Activated CD4-positive, alpha-beta T cell treated with anti-CD3 and anti-CD28 coated beads, Interleukin-2, amount 10 ng/mL, durations not matched to agents 7 days and 5 days (primary cell): ENCODE measurements around the gene ZNF157. TPM values are rescaled to one million over a fixed set of nuclear protein-coding genes. Genes with fewer than 3 reads are reported as not detected.
"Not testable (repeated sequence)": the region's sequence is repeated elsewhere in the genome, so short reads cannot be mapped to it uniquely, and the experiment has no call there.

ENCODE experiments used
- CTCF ChIA-PET: fragments of 350-600 bp; sonication (Branson Sonifier 250); formaldehyde crosslinking; loops from one replicate; lab custom pipeline; 2021; ENCODE audit warnings: antibody characterized with exemption; lab: Charles Lee
- POLR2A ChIA-PET: fragments of 350-600 bp; sonication (Branson Sonifier 250); formaldehyde crosslinking; loops from one replicate; lab custom pipeline; 2021; ENCODE audit warnings: antibody characterized with exemption; lab: Charles Lee
- DNase-seq: peaks from one replicate; pipeline ENCODE4 v3.0.0-alpha.2; 2020
- H3K27ac Mint-ChIP-seq: one replicate; pipeline ENCODE4 v1.8.0; 2021; ENCODE audit warnings: mild to moderate bottlenecking, moderate library complexity, mixed read lengths
- H3K27me3 Mint-ChIP-seq: one replicate; pipeline ENCODE4 v1.8.0; 2021; ENCODE audit warnings: mixed read lengths
- H3K36me3 Mint-ChIP-seq: one replicate; pipeline ENCODE4 v1.8.0; 2021; ENCODE audit warnings: low read depth, mixed read lengths
- H3K4me1 Mint-ChIP-seq: one replicate; pipeline ENCODE4 v1.8.0; 2021; ENCODE audit warnings: mixed read lengths
- H3K4me3 Mint-ChIP-seq: one replicate; pipeline ENCODE4 v1.8.0; 2021; ENCODE audit warnings: mild to moderate bottlenecking, moderate library complexity, mixed read lengths
- H3K9me3 Mint-ChIP-seq: one replicate; pipeline ENCODE4 v1.8.0; 2021; ENCODE audit warnings: mixed read lengths
- total RNA-seq, 2 experiments: library from RNA; stranded (reverse); gene quantifications; one replicate each; pipeline ENCODE4 v1.2.3, GENCODE V29; 2021

ZNF157 gene
- under 1 TPM; 0.40 to 0.42 TPM for total RNA-seq

DNA sequence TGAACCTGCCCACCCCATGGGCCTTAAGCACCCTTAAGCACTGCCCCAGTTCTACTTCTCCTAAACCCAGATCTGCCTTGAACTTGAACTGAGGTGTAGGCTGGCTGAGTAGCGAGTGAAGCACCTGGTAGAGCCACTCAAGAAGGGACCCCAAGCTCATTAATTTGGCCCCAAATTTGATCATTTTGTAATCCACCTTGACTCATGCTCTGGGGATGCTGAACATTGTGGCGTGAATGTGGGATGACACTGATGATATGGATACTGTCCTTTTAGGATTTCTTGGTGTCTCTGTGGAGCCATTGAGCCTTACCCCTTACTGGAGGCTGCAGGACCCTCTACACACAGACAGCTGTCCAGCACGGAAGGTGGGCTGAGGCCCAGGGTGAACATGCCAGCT, at the start of gene ZNF157:
TSS of gene ZNF157 (plus strand) at position 301 of the 400 bp plus-strand sequence. CDS start at position 392, 91 bp downstream.
- no peaks in the 10 kb centered on the region for H3K9me3 Mint-ChIP-seq
- no peak within 1 kb of the TSS for H3K4me3 Mint-ChIP-seq
- H3K27ac Mint-ChIP-seq = no peak within 1 kb of the TSS
- no peak for DNase-seq
- POLR2A ChIA-PET = no interaction called here
- H3K36me3 Mint-ChIP-seq = no peaks in the 10 kb centered on the region
- no peaks in the 10 kb centered on the region for H3K27me3 Mint-ChIP-seq
- peaks cover 11% of the 10 kb centered on the region for H3K4me1 Mint-ChIP-seq
- CTCF ChIA-PET = no interaction called here

DNA sequence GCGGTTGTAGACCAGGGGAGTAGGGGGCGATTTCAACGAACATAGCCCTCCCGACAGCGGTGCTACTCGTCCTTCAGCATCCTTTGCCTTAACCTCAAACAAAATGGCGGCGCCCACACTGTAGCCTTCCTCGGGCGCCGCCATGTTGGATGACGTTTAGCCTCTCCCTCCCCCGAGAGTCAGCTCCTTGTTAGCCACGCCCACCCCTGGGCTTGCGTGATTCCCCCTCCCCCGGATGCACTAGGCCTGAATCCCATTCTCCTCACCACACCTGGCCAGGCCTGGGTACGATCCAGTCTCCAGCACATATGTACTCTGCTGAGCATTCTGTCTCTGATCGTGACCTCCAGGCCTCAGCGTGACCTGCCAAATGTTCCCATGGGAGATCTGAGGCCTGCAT, 49.0 kb upstream of the ZNF157 start:
- ChIA-PET CTCF (interaction anchor here (1.9 kb wide), 1 partner anchor 9 kb away, joined by 8 read pairs; no protein-coding TSS in a partner anchor), POLR2A (no interaction called here)
- no peak for DNase-seq
- H3K9me3 Mint-ChIP-seq = no peaks in the 10 kb centered on the region
- no peaks in the 10 kb centered on the region for H3K27me3 Mint-ChIP-seq
- H3K36me3 Mint-ChIP-seq = no peaks in the 10 kb centered on the region
- H3K4me3 Mint-ChIP-seq = no peak overlapping the region
- H3K27ac Mint-ChIP-seq = no peak overlapping the region
- H3K4me1 Mint-ChIP-seq = no peaks in the 10 kb centered on the region

DNA sequence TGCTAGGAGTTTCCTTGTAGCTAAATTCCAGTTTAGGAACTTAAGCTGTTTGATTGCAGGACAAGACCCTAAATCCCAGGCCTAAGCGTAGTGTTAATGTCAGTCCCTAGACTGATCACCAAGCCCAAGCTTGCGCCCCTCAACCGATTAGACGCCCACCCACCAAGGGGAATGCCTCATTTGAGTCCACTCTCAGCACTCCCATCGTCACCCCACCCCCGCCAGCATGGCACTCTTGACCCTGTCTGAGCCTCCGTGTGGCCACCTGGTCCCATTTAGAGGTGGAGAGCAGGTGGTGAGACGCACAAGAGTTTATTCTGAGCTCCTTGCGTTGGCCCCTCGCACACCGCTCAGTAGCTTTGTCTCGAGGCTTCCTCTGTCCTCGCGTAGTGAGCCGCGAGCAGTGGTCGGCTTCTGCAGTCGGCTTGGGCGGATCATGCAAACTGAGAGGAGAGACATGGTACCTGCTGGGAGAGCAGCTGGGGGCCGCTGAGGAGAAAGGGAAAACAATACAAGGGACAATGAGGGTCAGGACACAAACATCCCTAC, 48.5 kb upstream of the ZNF157 start:
- Mint-ChIP-seq H3K4me1 (no peaks in the 10 kb centered on the region), H3K27ac (no peak overlapping the region), H3K36me3 (no peaks in the 10 kb centered on the region), H3K27me3 (no peaks in the 10 kb centered on the region), H3K9me3 (no peaks in the 10 kb centered on the region), H3K4me3 (no peak overlapping the region)
- no peak for DNase-seq
- ChIA-PET POLR2A (interaction anchor here (0.5 kb wide), 1 partner anchor 18 kb away, joined by 3 read pairs; no protein-coding TSS in a partner anchor), CTCF (interaction anchor here (1.9 kb wide), 1 partner anchor 10 kb away, joined by 8 read pairs; no protein-coding TSS in a partner anchor)

DNA sequence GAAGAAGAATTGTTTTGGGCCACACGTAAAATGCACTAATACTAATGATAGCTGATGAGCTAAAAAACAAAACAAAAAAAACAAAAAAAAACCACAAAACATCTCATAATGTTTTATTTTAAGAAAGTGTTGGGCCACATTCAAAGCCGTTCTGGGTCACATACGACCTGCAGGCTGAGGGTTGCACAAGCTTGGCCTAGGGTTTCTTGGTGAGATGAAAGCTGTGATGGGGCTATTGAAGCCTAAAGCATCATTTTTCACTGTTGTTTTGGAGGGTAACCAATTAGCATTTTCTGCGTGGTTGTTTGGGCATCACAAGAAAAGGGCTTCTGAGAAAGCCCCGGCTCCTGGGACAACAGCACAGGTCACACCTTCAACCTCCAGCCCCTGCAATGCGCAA, 42.5 kb upstream of the ZNF157 start:
- no peak for DNase-seq
- H3K4me3 Mint-ChIP-seq = no peak overlapping the region
- ChIA-PET CTCF (interaction anchor here (0.6 kb wide), 2 partner anchors 23 to 1548 kb away, joined by 3 read pairs; no protein-coding TSS in a partner anchor), POLR2A (no interaction called here)
- no peaks in the 10 kb centered on the region for H3K27me3 Mint-ChIP-seq
- H3K36me3 Mint-ChIP-seq = no peaks in the 10 kb centered on the region
- no peak overlapping the region for H3K27ac Mint-ChIP-seq
- H3K4me1 Mint-ChIP-seq = no peaks in the 10 kb centered on the region
- H3K9me3 Mint-ChIP-seq = no peaks in the 10 kb centered on the region

DNA sequence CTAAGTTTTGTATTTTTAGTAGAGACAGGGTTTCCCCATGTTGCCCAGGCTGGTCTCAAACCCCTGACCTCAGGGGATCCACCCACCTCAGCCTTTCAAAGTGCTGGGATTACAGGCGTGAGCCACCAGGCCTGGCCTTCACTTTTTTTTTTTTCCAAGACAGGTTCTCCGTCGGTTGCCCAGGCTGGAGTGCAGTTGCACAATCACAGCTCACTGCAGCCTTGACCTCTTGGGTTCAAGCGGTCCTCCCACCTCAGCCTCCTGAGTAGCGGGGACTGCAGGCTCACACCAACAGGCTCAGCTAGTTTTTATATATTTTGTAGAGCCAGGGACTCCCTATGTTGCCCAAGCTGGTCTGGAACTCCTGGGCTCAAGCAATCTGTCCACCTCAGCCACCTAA, 37.6 kb upstream of the ZNF157 start:
- H3K27ac Mint-ChIP-seq, POLR2A ChIA-PET: not testable (repeated sequence)
- CTCF ChIA-PET = interaction anchor here (0.7 to 1.5 kb wide), 2 partner anchors 13 to 24 kb away, joined by 3 read pairs; no protein-coding TSS in a partner anchor

DNA sequence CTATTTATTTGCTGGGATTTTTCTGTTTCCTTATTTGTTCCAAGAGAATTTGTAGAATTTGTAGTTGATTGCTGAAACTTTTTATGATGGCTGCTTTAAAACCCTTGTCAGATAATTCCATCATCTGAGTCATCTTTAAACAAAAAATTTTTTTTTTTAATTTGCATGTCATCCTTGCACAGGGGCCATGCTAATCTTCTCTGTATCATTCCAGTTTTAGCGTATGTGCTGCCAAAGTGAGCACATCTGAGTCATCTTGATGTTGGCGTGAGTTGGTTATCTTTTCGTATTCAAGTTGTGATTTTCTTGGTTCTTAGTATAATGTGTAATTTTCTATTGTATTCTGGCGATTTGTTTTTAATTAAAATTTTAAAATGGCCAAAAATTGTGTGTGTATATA, 18.7 kb upstream of the ZNF157 start:
- Mint-ChIP-seq H3K27ac (no peak overlapping the region), H3K4me1 (no peaks in the 10 kb centered on the region), H3K9me3 (no peaks in the 10 kb centered on the region), H3K36me3 (no peaks in the 10 kb centered on the region), H3K4me3 (no peak overlapping the region), H3K27me3 (no peaks in the 10 kb centered on the region)
- DNase-seq = no peak
- ChIA-PET POLR2A (no interaction called here), CTCF (no interaction called here)

More for the DNA sequence above, 37.6 kb upstream of the ZNF157 start:
- H3K4me3 Mint-ChIP-seq, DNase-seq, H3K36me3 Mint-ChIP-seq, H3K9me3 Mint-ChIP-seq, H3K27me3 Mint-ChIP-seq, H3K4me1 Mint-ChIP-seq: not testable (repeated sequence)

DNA sequence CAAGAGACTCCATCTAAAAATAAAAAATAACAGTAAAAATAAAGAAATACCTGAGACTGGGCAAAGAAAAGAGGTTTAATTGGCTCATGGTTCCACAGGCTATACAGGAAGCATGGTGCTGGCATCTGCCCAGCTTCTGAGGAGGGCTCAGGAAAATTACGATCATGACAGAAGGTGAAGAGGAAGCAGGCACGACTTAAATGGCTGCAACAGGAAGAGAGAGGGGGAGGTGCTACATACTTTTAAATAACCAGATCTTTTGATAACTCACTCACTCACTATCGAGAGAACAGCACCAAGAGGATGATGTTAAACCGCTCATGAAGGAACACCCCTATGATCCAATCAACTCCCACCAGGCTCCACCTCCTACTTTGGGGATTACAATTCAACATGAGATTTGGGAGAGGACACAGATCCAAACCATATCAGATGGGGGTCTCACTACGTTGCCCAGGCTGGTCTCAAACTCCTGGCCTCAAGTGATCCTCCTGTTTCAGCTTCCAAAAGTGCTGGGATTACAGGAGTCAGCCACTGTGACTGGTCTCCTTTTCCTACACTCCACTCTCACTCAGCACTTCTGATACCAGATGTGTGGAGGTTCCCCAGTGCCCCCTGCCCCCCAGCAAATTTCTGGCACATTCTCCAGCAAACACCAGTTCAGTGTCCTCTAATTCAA, 11.9 kb upstream of the ZNF157 start:
- H3K27ac Mint-ChIP-seq = peak overlapping the region; percentile 83
- H3K9me3 Mint-ChIP-seq = peaks cover 2% of the 10 kb centered on the region
- POLR2A ChIA-PET = no interaction called here
- peaks cover 15% of the 10 kb centered on the region for H3K4me1 Mint-ChIP-seq
- peaks cover 3% of the 10 kb centered on the region for H3K36me3 Mint-ChIP-seq
- peak; percentile 13 for DNase-seq
- peak overlapping the region; percentile 19 for H3K4me3 Mint-ChIP-seq
- CTCF ChIA-PET = no interaction called here
- no peaks in the 10 kb centered on the region for H3K27me3 Mint-ChIP-seq

DNA sequence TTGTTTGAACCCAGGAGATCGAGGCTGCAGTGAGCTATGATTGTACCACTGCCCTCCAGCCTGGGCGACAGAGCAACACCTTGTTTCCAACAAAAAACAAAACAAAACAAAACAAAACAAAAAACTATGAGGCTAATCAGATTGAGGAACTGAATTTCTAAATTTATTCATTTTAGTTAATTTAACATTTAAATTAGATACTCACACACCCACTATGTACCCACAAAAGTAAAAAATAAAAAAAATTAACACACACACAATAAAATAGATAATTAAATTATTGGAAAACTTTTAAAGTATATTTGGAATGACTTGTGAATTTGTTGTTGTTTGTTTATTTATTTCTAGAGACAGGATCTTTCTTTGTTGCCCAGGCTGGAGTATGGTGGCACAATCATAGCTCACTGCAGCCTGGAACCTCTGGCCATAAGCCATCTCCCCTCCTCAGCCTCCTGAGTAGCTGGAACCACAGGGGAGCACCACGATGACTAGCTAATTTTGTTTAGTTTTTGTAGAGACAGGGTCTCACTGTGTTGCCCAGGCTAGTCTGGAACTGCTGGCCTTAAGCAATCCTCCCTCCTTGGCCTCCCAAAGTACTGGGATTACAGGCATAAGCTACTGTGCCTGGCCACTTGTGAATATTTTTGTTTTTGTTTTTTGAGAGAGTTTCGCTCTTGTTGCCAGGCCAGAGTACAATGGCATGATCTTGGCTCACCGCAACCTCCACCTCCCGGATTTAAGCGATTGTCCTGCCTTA, 9.8 kb upstream of the ZNF157 start:
- peaks cover 2% of the 10 kb centered on the region for H3K9me3 Mint-ChIP-seq
- no peaks in the 10 kb centered on the region for H3K27me3 Mint-ChIP-seq
- ChIA-PET CTCF (interaction anchor here (0.7 kb wide), 1 partner anchor 376 kb away, joined by 3 read pairs; no protein-coding TSS in a partner anchor), POLR2A (no interaction called here)
- no peak overlapping the region for H3K4me3 Mint-ChIP-seq
- no peak overlapping the region for H3K27ac Mint-ChIP-seq
- H3K4me1 Mint-ChIP-seq = peaks cover 15% of the 10 kb centered on the region
- no peak for DNase-seq
- peaks cover 3% of the 10 kb centered on the region for H3K36me3 Mint-ChIP-seq

DNA sequence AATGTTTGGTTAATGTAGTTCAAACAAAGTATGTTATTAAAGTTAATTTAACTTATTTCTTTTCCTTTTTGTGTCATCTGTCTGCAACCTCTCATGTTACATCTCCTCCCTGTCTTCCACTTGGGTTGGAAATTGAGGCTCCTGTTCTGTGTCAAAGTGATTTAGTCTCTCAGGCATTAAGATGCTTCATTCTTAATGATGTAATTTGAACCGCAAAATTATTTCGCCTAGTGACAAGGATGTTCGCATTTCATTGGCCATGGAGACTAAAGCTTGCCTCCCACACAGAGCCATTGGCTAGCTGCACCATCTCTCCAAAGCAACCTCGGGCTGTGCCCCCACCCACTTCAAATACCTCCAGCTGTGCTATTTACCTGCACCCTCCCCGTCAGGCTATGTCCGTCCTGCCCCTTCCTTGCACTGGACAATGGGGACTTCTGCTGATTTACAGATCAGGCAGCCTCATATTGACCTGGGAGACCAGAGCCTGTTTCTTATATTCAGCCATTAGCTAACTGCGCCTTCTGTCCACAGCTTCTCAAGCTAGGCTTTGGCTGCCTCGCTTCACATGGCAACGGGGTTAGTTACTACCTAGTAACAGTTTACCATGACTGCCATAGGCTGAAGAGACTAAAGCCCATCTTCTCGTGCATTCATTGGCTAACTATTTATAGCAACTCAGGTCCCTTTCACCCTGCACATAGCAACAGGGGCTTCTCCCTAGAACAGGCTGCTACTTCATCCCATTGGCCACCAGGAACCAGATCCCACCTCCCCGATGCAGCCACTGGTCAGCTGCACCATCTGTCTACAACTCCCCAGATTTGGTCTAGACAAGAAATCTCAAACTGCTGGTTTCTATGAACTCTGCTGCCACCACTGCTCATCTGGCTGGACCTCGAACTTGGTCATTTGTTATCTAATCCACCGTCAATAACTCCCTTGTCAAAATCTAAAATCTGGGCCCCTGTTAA, 8.6 kb upstream of the ZNF157 start:
- ChIA-PET POLR2A (no interaction called here), CTCF (no interaction called here)
- Mint-ChIP-seq H3K27ac (no peak overlapping the region), H3K4me1 (peaks cover 24% of the 10 kb centered on the region), H3K36me3 (peaks cover 3% of the 10 kb centered on the region), H3K27me3 (no peaks in the 10 kb centered on the region), H3K9me3 (peaks cover 2% of the 10 kb centered on the region), H3K4me3 (no peak overlapping the region)
- no peak for DNase-seq

DNA sequence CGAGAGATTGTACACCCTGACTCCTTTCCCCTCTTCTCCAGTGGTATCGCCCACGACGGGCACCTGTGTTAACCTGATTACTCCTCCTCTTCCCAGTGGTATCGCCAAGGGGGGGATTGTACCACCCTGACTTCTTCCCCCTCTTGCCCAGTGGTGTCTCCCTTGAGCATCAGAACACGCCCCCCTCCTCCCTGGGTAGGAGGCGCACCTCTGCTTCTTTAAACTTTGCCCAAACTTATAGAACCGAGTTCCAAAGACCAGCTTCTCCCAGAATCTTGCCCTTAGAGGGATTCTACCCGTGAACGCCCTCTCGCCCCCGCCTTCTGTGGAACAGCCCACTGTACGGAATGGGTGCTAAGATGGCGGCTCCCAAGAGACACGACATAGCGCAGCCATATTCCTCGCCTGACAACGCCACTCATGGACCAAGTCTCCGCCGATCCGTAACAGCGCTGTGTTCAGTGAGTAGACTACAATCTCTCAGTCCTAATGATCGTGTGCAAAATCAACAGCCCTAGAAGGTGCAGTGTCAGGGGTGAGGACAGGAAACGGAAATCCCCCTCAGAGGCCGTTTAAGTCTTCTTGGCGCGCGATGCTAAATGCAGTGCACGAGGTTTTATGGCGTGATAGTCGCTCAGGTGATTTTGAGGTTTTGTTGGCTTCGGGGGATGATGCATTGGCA, 4.2 kb upstream of the ZNF157 start:
- H3K9me3 Mint-ChIP-seq = no peaks in the 10 kb centered on the region
- H3K36me3 Mint-ChIP-seq = no peaks in the 10 kb centered on the region
- H3K27ac Mint-ChIP-seq = peak overlapping the region; percentile 92
- no peaks in the 10 kb centered on the region for H3K27me3 Mint-ChIP-seq
- DNase-seq = peak; percentile 66
- H3K4me3 Mint-ChIP-seq = peak overlapping the region; percentile 80
- ChIA-PET POLR2A (no interaction called here), CTCF (no interaction called here)
- peaks cover 18% of the 10 kb centered on the region for H3K4me1 Mint-ChIP-seq

DNA sequence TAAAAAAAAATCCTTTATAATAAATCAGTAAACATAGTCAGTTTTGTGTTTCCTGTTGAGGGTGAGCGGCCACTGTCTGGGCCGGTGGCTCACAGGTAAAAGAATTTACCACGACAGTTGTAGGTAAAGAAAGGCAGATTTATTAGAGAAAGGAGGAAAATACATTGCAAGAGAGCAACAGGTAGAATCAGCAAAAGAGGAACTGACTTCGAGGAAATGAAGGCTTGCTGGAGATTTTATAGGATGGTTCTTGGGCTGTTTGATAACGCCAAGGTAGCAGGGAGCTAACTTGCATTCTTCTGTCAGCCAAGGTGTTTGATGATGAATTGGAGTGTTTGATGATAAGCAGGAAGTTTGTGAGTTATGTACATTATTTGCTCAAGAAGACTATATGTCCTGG, 2.8 kb downstream of the ZNF157 start:
- no peaks in the 10 kb centered on the region for H3K4me1 Mint-ChIP-seq
- no peaks in the 10 kb centered on the region for H3K27me3 Mint-ChIP-seq
- no peak overlapping the region for H3K27ac Mint-ChIP-seq
- no peaks in the 10 kb centered on the region for H3K9me3 Mint-ChIP-seq
- POLR2A ChIA-PET = no interaction called here
- DNase-seq = no peak
- H3K4me3 Mint-ChIP-seq = no peak overlapping the region
- CTCF ChIA-PET = no interaction called here
- no peaks in the 10 kb centered on the region for H3K36me3 Mint-ChIP-seq

DNA sequence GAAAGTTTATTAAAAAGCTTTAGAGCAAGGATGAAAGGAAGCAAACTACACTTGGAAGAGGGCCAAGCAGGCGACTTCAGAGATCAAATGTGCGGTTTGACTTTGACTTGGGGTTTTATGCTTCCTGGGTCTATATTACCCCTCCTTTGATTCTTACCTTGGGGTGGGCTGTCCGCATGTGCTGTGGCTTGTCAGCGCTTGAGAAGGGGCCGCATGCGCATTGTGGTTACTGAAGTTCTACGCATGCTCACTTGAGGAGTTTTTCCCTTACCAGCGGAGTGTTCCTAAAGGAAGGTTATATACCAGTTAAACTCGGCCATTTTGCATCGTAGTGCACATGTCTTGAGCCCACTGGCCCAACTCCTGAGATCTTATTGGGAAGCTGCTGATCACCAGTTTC, 9.9 kb downstream of the ZNF157 start:
- peaks cover 29% of the 10 kb centered on the region for H3K4me1 Mint-ChIP-seq
- no peaks in the 10 kb centered on the region for H3K9me3 Mint-ChIP-seq
- peak overlapping the region; percentile 56 for H3K4me3 Mint-ChIP-seq
- peak; percentile 75 for DNase-seq
- ChIA-PET POLR2A (no interaction called here), CTCF (no interaction called here)
- no peaks in the 10 kb centered on the region for H3K27me3 Mint-ChIP-seq
- peak overlapping the region; percentile 76 for H3K27ac Mint-ChIP-seq
- no peaks in the 10 kb centered on the region for H3K36me3 Mint-ChIP-seq
